ENCODE measurements around the gene RAP1GAP2.
A peak's percentile ranks its signal among the peaks of the same experiment; 100 is the strongest.
"Not testable (repeated sequence)": the region's sequence is repeated elsewhere in the genome, so short reads cannot be mapped to it uniquely, and the experiment has no call there.

The RAP1GAP2 gene

GRCh38 chr17:2796164-2797125 is at the start of gene RAP1GAP2:
RAP1GAP2 (plus strand) TSS chr17:2796438; CDS start chr17:2796528, 90 bp downstream.
- no peak for DNase-seq

- peak; percentile 25 to 78 (median 74) for DNase-seq
These were observed 47.0 kb upstream of the RAP1GAP2 start, which contains the start of gene CCDC92B for GRCh38 chr17:2749058-2749783. CCDC92B (minus strand) TSS chr17:2749652; CDS start chr17:2735145, 14,507 bp downstream.

GRCh38 chr17:2749784-2750181 is 46.5 kb upstream of the RAP1GAP2 start:
- DNase-seq: peak; percentile 25 to 78 (median 74)

GRCh38 chr17:2750721-2751120 is 45.5 kb upstream of the RAP1GAP2 start:
- DNase-seq: peak in 2 of 3 experiments; percentile 4 to 6

GRCh38 chr17:2751491-2751890 is 44.7 kb upstream of the RAP1GAP2 start:
- DNase-seq: no peak

GRCh38 chr17:2755891-2756724 is 40.1 kb upstream of the RAP1GAP2 start:
- DNase-seq: peak in 2 of 3 experiments; percentile 14 to 28

- DNase-seq: no peak
These were observed 37.4 kb upstream of the RAP1GAP2 start for GRCh38 chr17:2758870-2759269.

GRCh38 chr17:2770129-2770528 is 26.1 kb upstream of the RAP1GAP2 start:
- DNase-seq: no peak

- no peak for DNase-seq
These were observed 21.0 kb upstream of the RAP1GAP2 start for GRCh38 chr17:2775206-2775605.

- DNase-seq: peak; percentile 24 to 78 (median 72)
These were observed 19.5 kb upstream of the RAP1GAP2 start for GRCh38 chr17:2776589-2777241.

GRCh38 chr17:2777242-2777867 is 18.9 kb upstream of the RAP1GAP2 start:
- peak; percentile 28 to 53 (median 49) for DNase-seq

GRCh38 chr17:2778489-2778888 is 17.7 kb upstream of the RAP1GAP2 start:
- DNase-seq: no peak

- no peak for DNase-seq
These were observed 16.7 kb upstream of the RAP1GAP2 start for GRCh38 chr17:2779545-2779944.

- no peak for DNase-seq
These were observed 16.0 kb upstream of the RAP1GAP2 start for GRCh38 chr17:2780256-2780655.

GRCh38 chr17:2780931-2781454 is 15.2 kb upstream of the RAP1GAP2 start:
- no peak for DNase-seq

GRCh38 chr17:2781598-2781997 is 14.6 kb upstream of the RAP1GAP2 start:
- DNase-seq: not testable (repeated sequence)

- peak in 1 of 3 experiments; percentile 2 for DNase-seq
These were observed 14.2 kb upstream of the RAP1GAP2 start for GRCh38 chr17:2782055-2782454.

- DNase-seq: no peak
These were observed 12.8 kb upstream of the RAP1GAP2 start for GRCh38 chr17:2783310-2784030.

- no peak for DNase-seq
These were observed 11.4 kb upstream of the RAP1GAP2 start for GRCh38 chr17:2784864-2785263.

- DNase-seq: not testable (repeated sequence)
These were observed 10.9 kb upstream of the RAP1GAP2 start for GRCh38 chr17:2785376-2785775.

Measured in NCI-H1417 (cell line).